Measurements from ENCODE around the gene ENTPD1.
A peak's percentile ranks its signal among the peaks of the same experiment; 100 is the strongest.

Gene ENTPD1

DNA sequence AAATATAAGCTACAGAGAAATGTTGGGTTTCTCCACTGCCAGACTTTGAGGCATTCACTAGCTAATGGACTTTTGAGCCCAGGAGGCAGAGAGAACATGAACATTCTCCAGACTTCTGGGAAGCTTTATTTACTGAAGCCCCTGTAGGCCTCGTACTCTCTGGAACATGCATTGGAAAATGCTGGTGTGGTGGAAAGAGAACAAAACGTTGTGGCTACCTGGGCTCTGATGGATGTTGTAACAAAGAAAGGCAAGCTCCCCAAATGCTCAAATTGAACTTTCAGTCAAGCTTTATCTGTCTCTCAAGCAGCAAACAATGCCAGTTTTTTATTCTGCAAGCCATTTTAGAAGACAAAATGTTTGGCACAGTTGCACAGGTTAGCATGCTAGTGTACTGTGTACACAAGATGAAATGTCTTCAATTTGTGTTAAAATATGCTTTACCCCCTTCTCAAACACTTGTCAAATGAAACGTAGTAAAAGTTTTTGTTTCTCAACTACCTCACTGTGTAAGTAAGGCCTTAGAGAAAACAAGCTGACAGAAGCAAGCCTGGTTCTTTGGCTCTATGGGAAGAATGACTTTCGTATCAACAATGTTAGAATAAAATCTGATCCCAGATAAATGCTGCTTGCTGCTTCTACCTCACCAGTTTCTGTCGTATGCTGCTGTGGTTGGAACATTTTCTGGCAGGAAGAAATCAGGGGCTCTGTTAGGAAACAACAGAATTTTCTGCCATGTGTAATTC is 80.8 kb downstream of the ENTPD1 start (continued):
- TF ChIP-seq, protein P1, sequence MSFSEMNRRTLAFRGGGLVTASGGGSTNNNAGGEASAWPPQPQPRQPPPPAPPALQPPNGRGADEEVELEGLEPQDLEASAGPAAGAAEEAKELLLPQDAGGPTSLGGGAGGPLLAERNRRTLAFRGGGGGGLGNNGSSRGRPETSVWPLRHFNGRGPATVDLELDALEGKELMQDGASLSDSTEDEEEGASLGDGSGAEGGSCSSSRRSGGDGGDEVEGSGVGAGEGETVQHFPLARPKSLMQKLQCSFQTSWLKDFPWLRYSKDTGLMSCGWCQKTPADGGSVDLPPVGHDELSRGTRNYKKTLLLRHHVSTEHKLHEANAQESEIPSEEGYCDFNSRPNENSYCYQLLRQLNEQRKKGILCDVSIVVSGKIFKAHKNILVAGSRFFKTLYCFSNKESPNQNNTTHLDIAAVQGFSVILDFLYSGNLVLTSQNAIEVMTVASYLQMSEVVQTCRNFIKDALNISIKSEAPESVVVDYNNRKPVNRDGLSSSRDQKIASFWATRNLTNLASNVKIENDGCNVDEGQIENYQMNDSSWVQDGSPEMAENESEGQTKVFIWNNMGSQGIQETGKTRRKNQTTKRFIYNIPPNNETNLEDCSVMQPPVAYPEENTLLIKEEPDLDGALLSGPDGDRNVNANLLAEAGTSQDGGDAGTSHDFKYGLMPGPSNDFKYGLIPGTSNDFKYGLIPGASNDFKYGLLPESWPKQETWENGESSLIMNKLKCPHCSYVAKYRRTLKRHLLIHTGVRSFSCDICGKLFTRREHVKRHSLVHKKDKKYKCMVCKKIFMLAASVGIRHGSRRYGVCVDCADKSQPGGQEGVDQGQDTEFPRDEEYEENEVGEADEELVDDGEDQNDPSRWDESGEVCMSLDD (tag by site-specific recombination; IDR thresholded peaks at IDR 0.05): no peak
- TF ChIP-seq ZNF335 (tag by site-specific recombination; conservative IDR thresholded peaks at IDR 0.05) (no peak), TCF7L2 (IDR thresholded peaks at IDR 0.05; ENCODE audit: borderline replicate concordance, low read depth, low read length) (no peak), ZNF501 (tag by site-specific recombination; IDR thresholded peaks at IDR 0.05) (no peak)
- TF ChIP-seq, protein P2, sequence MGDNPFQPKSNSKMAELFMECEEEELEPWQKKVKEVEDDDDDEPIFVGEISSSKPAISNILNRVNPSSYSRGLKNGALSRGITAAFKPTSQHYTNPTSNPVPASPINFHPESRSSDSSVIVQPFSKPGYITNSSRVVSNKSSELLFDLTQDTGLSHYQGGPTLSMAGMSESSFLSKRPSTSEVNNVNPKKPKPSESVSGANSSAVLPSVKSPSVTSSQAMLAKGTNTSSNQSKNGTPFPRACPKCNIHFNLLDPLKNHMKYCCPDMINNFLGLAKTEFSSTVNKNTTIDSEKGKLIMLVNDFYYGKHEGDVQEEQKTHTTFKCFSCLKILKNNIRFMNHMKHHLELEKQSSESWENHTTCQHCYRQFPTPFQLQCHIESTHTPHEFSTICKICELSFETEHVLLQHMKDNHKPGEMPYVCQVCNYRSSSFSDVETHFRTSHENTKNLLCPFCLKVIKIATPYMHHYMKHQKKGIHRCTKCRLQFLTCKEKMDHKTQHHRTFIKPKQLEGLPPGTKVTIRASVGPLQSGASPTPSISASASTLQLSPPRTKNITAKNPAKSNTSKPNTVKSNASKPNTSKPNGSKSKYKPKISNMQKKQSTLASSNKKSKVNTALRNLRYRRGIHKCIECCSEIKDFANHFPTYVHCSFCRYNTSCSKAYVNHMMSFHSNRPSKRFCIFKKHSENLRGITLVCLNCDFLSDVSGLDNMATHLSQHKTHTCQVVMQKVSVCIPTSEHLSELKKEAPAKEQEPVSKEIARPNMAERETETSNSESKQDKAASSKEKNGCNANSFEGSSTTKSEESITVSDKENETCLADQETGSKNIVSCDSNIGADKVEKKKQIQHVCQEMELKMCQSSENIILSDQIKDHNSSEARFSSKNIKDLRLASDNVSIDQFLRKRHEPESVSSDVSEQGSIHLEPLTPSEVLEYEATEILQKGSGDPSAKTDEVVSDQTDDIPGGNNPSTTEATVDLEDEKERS (tag by site-specific recombination; IDR thresholded peaks at IDR 0.05): no peak

DNA sequence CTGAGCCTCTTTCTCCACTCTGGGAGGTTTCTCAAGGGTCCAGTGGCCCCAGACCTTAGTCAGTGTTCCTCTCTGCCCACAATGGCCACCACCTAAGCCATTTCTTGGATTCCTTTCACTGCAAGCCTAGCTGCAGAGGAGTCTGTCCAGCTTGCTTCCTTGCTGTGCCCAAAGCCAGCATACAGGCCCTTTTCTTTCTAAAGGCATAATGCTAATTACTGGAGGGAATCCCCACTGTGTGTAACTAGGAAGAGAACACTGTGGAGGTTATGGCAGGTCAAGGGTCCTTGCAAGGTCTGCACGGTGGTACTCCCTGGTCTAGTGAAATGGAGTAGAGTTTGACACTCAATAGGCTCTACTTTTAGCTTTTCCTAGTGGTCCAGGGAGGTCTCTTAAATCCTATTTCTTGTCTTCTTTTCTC is 81.4 kb downstream of the ENTPD1 start:
- CTCF ChIA-PET: interaction anchor here (0.6 to 14.8 kb wide), 3 partner anchors 28 to 182 kb away, joined by 3 to 220 read pairs (median 4); partner anchors contain the start of gene TCTN3
- Histone ChIP-seq H3K4me1 (ENCODE audit: control insufficient read depth, insufficient read depth, low read length) (no peaks in the 10 kb centered on the region), H3K27ac (ENCODE audit: extremely low read depth, low read depth, low read length) (no peak overlapping the region), H3K4me3 (ENCODE audit: low read depth, low read length) (no peak overlapping the region), H3K36me3 (ENCODE audit: control insufficient read depth in 2 of 2, insufficient read depth in 1 of 2, low read length in 2 of 2) (no peaks in the 10 kb centered on the region), H3K9me3 (ENCODE audit: control insufficient read depth, insufficient read depth, low read depth, low read length) (no peaks in the 10 kb centered on the region)
- POLR2A ChIA-PET: no interaction called here
- TF ChIP-seq ZNF777 (tag by site-specific recombination; IDR thresholded peaks at IDR 0.05; ENCODE audit: borderline replicate concordance): no peak
- TF ChIP-seq, protein P3, sequence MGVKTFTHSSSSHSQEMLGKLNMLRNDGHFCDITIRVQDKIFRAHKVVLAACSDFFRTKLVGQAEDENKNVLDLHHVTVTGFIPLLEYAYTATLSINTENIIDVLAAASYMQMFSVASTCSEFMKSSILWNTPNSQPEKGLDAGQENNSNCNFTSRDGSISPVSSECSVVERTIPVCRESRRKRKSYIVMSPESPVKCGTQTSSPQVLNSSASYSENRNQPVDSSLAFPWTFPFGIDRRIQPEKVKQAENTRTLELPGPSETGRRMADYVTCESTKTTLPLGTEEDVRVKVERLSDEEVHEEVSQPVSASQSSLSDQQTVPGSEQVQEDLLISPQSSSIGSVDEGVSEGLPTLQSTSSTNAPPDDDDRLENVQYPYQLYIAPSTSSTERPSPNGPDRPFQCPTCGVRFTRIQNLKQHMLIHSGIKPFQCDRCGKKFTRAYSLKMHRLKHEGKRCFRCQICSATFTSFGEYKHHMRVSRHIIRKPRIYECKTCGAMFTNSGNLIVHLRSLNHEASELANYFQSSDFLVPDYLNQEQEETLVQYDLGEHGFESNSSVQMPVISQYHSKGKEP (tag by site-specific recombination; IDR thresholded peaks at IDR 0.05): no peak
- no peak for TF ChIP-seq ZNF76 (tag by site-specific recombination; IDR thresholded peaks at IDR 0.05; ENCODE audit: borderline replicate concordance, low read depth)
- no peak for TF ChIP-seq ZNF621 (tag by site-specific recombination; IDR thresholded peaks at IDR 0.05)
- TF ChIP-seq, protein P4, sequence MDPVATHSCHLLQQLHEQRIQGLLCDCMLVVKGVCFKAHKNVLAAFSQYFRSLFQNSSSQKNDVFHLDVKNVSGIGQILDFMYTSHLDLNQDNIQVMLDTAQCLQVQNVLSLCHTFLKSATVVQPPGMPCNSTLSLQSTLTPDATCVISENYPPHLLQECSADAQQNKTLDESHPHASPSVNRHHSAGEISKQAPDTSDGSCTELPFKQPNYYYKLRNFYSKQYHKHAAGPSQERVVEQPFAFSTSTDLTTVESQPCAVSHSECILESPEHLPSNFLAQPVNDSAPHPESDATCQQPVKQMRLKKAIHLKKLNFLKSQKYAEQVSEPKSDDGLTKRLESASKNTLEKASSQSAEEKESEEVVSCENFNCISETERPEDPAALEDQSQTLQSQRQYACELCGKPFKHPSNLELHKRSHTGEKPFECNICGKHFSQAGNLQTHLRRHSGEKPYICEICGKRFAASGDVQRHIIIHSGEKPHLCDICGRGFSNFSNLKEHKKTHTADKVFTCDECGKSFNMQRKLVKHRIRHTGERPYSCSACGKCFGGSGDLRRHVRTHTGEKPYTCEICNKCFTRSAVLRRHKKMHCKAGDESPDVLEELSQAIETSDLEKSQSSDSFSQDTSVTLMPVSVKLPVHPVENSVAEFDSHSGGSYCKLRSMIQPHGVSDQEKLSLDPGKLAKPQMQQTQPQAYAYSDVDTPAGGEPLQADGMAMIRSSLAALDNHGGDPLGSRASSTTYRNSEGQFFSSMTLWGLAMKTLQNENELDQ (tag by site-specific recombination; IDR thresholded peaks at IDR 0.05; ENCODE audit: low read depth): no peak

GRCh38 chr10:95837783-95838182 is 81.8 kb downstream of the ENTPD1 start:
- POLR2A ChIA-PET: no interaction called here

More at GRCh38 chr10:95837783-95838182, 81.8 kb downstream of the ENTPD1 start:
- TF ChIP-seq ZNF404 (tag by site-specific recombination; IDR thresholded peaks at IDR 0.05) (no peak), ZFHX2 (tag by site-specific recombination; conservative IDR thresholded peaks at IDR 0.05) (peak; percentile 77), EGR2 (tag by site-specific recombination; IDR thresholded peaks at IDR 0.05; ENCODE audit: low read depth) (peak; percentile 78)
- no peak overlapping the region for H3K27ac ChIP-seq (ENCODE audit: extremely low read depth, low read depth, low read length)
- no peaks in the 10 kb centered on the region for H3K36me3 ChIP-seq (ENCODE audit: control insufficient read depth in 2 of 2, insufficient read depth in 1 of 2, low read length in 2 of 2)
- no peaks in the 10 kb centered on the region for H3K9me3 ChIP-seq (ENCODE audit: control insufficient read depth, insufficient read depth, low read depth, low read length)
- H3K4me3 ChIP-seq (ENCODE audit: low read depth, low read length): no peak overlapping the region
- H3K4me1 ChIP-seq (ENCODE audit: control insufficient read depth, insufficient read depth, low read length): no peaks in the 10 kb centered on the region
- CTCF ChIA-PET: interaction anchor here (0.7 to 14.8 kb wide), 4 partner anchors 12 to 143 kb away, joined by 3 to 220 read pairs (median 4); partner anchors contain the start of gene TCTN3

Data from HEK293 (cell line).